Heart left ventricle (tissue), 13 donors: ENCODE measurements around the gene GPC6.

Experiments
- POLR2A ChIP-seq, 2 donors: fragments of 450-650 bp; IDR thresholded peaks; one replicate each; pipeline ENCODE4 v1.6.1; 2017; ENCODE audit warnings: antibody characterized with exemption in 2 of 2, mild to moderate bottlenecking in 2 of 2, moderate library complexity in 2 of 2
- TF ChIP-seq, protein P1 (sequence below), 12 donors: fragments of 200-600 bp; sonication (generic) in 4 of 12; IDR thresholded peaks; one replicate each; pipeline versions ENCODE4 v1.5.0 to v1.8.0; 2018 to 2022; ENCODE audit warnings: antibody characterized with exemption in 12 of 12, mild to moderate bottlenecking in 5 of 12
- donor health status: ischemic (EF 13 %, LVEDD 7.1; RV severe dilation, severe dysfunction).
- donor health status: DM: no; HTN: yes; CAD: no.
- donor health status: DM: no; HTN: no; CAD: no.
- donor health status: ischemic (EF 25% LVEDD 6.9; RV normal size, moderate dysfunction).
- donor health status: ischemic (EF 25% LVEDD 5.7; RV mildly dilated, moderate dysfunction).
- donor health status: ischemic (EF 35%, LVEDD 5.7; RV mildly dilated, moderate dysfunction).
- donor health status: nonischemic (EF 11% LVEDD 7.7; RV severe dilation, severe dysfunction).
- donor health status: DM: yes; HTN: yes; CAD: no.
- donor health status: PGD.
- donor health status: ischemic (EF 29% LVEDD 5.4; RV normal size, mild dysfunction).
- donor health status: nonischemic (EF 23%, LVEDD 6.1; RV moderate dilation, normal function).

DNA sequence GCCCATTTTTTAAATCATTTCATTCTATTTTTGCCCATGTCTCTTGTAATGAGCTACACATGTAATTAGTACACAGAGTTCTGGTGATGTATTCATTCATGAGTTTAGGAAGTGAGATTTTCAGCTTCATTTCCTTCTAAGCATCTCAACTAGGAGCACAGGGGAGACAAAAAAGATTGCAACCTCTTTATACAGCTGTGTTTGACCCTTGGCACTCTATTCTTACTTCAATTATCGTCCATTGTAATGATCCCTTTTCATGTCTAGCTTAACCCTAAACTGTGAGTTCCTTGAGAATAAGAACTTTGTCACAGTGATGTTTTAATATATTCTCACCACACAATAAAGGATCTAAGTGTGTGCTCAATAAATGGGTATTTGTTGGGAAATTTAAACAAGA lies 67.1 kb downstream of the GPC6 start:
- TF ChIP-seq, protein P1, sequence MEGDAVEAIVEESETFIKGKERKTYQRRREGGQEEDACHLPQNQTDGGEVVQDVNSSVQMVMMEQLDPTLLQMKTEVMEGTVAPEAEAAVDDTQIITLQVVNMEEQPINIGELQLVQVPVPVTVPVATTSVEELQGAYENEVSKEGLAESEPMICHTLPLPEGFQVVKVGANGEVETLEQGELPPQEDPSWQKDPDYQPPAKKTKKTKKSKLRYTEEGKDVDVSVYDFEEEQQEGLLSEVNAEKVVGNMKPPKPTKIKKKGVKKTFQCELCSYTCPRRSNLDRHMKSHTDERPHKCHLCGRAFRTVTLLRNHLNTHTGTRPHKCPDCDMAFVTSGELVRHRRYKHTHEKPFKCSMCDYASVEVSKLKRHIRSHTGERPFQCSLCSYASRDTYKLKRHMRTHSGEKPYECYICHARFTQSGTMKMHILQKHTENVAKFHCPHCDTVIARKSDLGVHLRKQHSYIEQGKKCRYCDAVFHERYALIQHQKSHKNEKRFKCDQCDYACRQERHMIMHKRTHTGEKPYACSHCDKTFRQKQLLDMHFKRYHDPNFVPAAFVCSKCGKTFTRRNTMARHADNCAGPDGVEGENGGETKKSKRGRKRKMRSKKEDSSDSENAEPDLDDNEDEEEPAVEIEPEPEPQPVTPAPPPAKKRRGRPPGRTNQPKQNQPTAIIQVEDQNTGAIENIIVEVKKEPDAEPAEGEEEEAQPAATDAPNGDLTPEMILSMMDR (IDR thresholded peaks at IDR 0.05): no peak
- no peak for TF ChIP-seq POLR2A (IDR thresholded peaks at IDR 0.05)
